Smooth muscle cell (in vitro differentiated cells): ENCODE results near the gene ELF1. TPM values are rescaled to one million over a fixed set of nuclear protein-coding genes. Genes with fewer than 3 reads are reported as not detected.
A peak's percentile ranks its signal among the peaks of the same experiment; 100 is the strongest.

Source experiments
- DNase-seq: peaks from one replicate; lab custom pipeline; 2025; ENCODE audit not compliant: unreplicated experiment; lab: John Stamatoyannopoulos, UW
- H2AFZ ChIP-seq: fragments of 200-600 bp; sonication (generic); 2 replicates; pipeline ENCODE4 v1.6.0; 2016; ENCODE audit warnings: antibody characterized with exemption, low read depth, mild to moderate bottlenecking
- H3F3A ChIP-seq: fragments of 200-600 bp; sonication (generic); 2 replicates; pipeline ENCODE4 v1.6.0; 2017; ENCODE audit warnings: antibody characterized with exemption, low read depth
- H3K27ac ChIP-seq: fragments of 200-600 bp; sonication (generic); 2 replicates; pipeline ENCODE4 v1.5.1; 2016; ENCODE audit warnings: low read depth, mild to moderate bottlenecking
- H3K27me3 ChIP-seq: fragments of 200-600 bp; sonication (generic); 2 replicates; pipeline ENCODE4 v1.6.1; 2016; ENCODE audit warnings: low read depth, mild to moderate bottlenecking
- H3K36me3 ChIP-seq: fragments of 200-600 bp; sonication (generic); 2 replicates; pipeline ENCODE4 v1.5.1; 2016; ENCODE audit warnings: low read depth
- H3K4me1 ChIP-seq: fragments of 200-600 bp; sonication (generic); 2 replicates; pipeline ENCODE4 v1.5.1; 2016; ENCODE audit warnings: low read depth
- H3K4me2 ChIP-seq: fragments of 200-600 bp; sonication (generic); 2 replicates; pipeline ENCODE4 v1.6.0; 2016; ENCODE audit warnings: mild to moderate bottlenecking
- H3K4me3 ChIP-seq: fragments of 200-600 bp; sonication (generic); 2 replicates; pipeline ENCODE4 v1.5.1; 2016; ENCODE audit warnings: mild to moderate bottlenecking
- H3K79me2 ChIP-seq: fragments of 200-600 bp; sonication (generic); 2 replicates; pipeline ENCODE4 v1.6.0; 2016; ENCODE audit warnings: low read depth, mild to moderate bottlenecking
- H3K9ac ChIP-seq: fragments of 200-600 bp; sonication (generic); 2 replicates; pipeline ENCODE4 v1.6.0; 2016; ENCODE audit warnings: low read depth
- H3K9me3 ChIP-seq: fragments of 200-600 bp; sonication (generic); replicated peaks from 2 replicates; pipeline ENCODE4 v1.5.1; 2016; ENCODE audit warnings: low read depth
- H4K20me1 ChIP-seq: fragments of 200-600 bp; sonication (generic); 2 replicates; pipeline ENCODE4 v1.6.0; 2016; ENCODE audit warnings: low read depth
- CTCF ChIP-seq: fragments of 200-600 bp; sonication (generic); IDR thresholded peaks from 2 replicates; pipeline ENCODE4 v1.5.1; 2017; ENCODE audit warnings: borderline replicate concordance, mild to moderate bottlenecking, antibody characterized with exemption; ENCODE audit not compliant: insufficient read depth, poor library complexity, severe bottlenecking
- WGBS: methylation state at CpG from one replicate; pipeline ENCODE4 v1.1.7; 2016; ENCODE audit warnings: low lambda C conversion rate; 5-methylcytosine and 5-hydroxymethylcytosine counted together
- polyA plus RNA-seq: library from polyadenylated mRNA; unstranded; fragments of >200 nt; fragmentation: Nextera tagmentation; extraction: Ambion mirVana; gene quantifications from 2 replicates; pipeline ENCODE4 v1.2.1, GENCODE V29; 2016
- total RNA-seq: library from RNA; depleted of rRNA; stranded (reverse); fragments of >200 nt; gene quantifications from 2 replicates; pipeline ENCODE4 v1.2.3, GENCODE V29; 2014

The ELF1 gene
- total and polyA plus RNA-seq, 2 experiments from 2014 or later = 21.2 to 53.1 TPM

DNA sequence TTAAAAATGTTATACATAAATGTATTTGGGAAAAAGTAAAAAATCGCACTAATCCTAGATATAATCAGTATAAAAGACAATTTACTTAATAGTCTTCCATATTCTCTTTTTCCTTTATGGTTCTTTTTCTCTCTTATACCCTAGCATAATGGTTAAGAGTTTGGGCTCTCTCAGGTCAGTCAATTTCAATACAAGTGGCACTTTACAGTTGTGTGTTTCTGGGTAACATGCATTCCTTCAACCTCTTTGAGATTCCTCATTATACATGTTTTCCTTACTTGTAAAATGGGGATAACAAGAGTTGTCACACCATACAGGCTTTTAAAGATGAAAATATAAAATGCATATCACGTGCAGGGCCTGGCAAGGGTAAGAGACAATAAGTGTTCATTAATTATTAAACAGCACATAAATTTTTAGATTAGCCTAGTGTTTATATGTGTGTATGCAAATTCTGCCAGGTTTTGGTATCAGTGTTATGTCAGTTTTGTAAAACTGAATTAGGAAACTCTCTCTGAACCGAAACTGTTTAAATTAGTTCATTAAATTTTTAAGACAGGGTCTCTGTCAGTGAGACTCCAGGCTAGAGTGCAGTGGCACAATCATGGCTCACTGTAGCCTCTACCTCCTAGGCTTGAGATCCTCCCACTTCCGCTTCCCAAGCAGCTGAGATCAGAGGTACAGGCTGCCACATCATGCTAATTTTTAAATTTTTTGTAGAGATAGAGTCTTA lies 49.8 kb downstream of the ELF1 start:
- H3K4me1 ChIP-seq = peaks cover 2% of the 10 kb centered on the region
- no peaks in the 10 kb centered on the region for H3K9me3 ChIP-seq
- H2AFZ ChIP-seq = no peak overlapping the region
- no peaks in the 10 kb centered on the region for H3F3A ChIP-seq
- H4K20me1 ChIP-seq = peaks cover 97% of the 10 kb centered on the region
- H3K79me2 ChIP-seq = peaks cover 98% of the 10 kb centered on the region
- no peaks in the 10 kb centered on the region for H3K27me3 ChIP-seq
- no peak for TF ChIP-seq CTCF
- WGBS = 94% methylated on average over 4 of the region's 4 CpGs
- H3K27ac ChIP-seq = no peak overlapping the region
- no peak overlapping the region for H3K4me2 ChIP-seq
- H3K36me3 ChIP-seq = no peaks in the 10 kb centered on the region
- DNase-seq = no peak
- H3K4me3 ChIP-seq = no peak overlapping the region
- H3K9ac ChIP-seq = no peak overlapping the region

GRCh38 chr13:40968416-40969000 lies 50.6 kb downstream of the ELF1 start:
- Histone ChIP-seq H2AFZ (no peak overlapping the region), H4K20me1 (peaks cover 97% of the 10 kb centered on the region), H3K4me1 (no peaks in the 10 kb centered on the region), H3K27ac (no peak overlapping the region), H3K9me3 (no peaks in the 10 kb centered on the region), H3K27me3 (no peaks in the 10 kb centered on the region), H3F3A (no peaks in the 10 kb centered on the region), H3K9ac (no peak overlapping the region), H3K4me3 (no peak overlapping the region), H3K4me2 (no peak overlapping the region), H3K36me3 (no peaks in the 10 kb centered on the region), H3K79me2 (peaks cover 98% of the 10 kb centered on the region)
- DNase-seq = no peak
- TF ChIP-seq CTCF = no peak
- WGBS = 92% methylated on average over 2 of the region's 2 CpGs

GRCh38 chr13:40966298-40966697 lies 52.8 kb downstream of the ELF1 start:
- no peak overlapping the region for H3K4me3 ChIP-seq
- peaks cover 97% of the 10 kb centered on the region for H3K79me2 ChIP-seq
- DNase-seq = no peak
- H3K9me3 ChIP-seq = no peaks in the 10 kb centered on the region
- no peaks in the 10 kb centered on the region for H3K4me1 ChIP-seq
- 98% methylated on average over 3 of the region's 3 CpGs for WGBS
- H3K27me3 ChIP-seq = no peaks in the 10 kb centered on the region
- no peak overlapping the region for H3K9ac ChIP-seq
- no peak overlapping the region for H2AFZ ChIP-seq
- TF ChIP-seq CTCF = no peak
- H4K20me1 ChIP-seq = peaks cover 97% of the 10 kb centered on the region
- H3K27ac ChIP-seq = no peak overlapping the region
- no peak overlapping the region for H3K4me2 ChIP-seq
- H3F3A ChIP-seq = no peaks in the 10 kb centered on the region
- no peaks in the 10 kb centered on the region for H3K36me3 ChIP-seq

DNA sequence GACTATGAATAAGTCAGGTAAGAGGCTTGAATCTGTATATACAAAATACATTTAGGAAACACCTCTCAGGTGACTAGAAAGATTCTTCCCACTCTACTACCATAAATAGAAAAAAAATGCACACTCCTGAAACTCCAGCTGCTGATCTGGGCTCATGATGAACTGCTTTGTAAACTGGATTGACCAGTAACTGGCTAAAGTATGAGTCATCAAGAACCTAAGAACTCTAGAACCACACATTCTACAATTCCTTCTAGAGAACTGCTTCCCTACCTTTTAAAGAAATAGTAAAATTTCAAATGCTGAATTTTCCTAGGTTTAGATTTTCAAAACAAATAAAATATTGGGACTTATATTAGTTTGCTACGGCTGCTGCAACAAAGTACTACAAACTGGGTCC lies 55.2 kb downstream of the ELF1 start:
- no peaks in the 10 kb centered on the region for H3K4me1 ChIP-seq
- peaks cover 92% of the 10 kb centered on the region for H4K20me1 ChIP-seq
- H3K27me3 ChIP-seq = no peaks in the 10 kb centered on the region
- no peak for DNase-seq
- 97% methylated on average over 1 of the region's 1 CpG for WGBS
- H2AFZ ChIP-seq = no peak overlapping the region
- H3F3A ChIP-seq = no peaks in the 10 kb centered on the region
- no peak overlapping the region for H3K4me3 ChIP-seq
- peak overlapping the region; percentile 48 for H3K27ac ChIP-seq
- no peak for TF ChIP-seq CTCF
- H3K4me2 ChIP-seq = no peak overlapping the region
- no peaks in the 10 kb centered on the region for H3K36me3 ChIP-seq
- H3K79me2 ChIP-seq = peaks cover 97% of the 10 kb centered on the region
- H3K9me3 ChIP-seq = no peaks in the 10 kb centered on the region
- H3K9ac ChIP-seq = no peak overlapping the region
